Omental fat pad (tissue), 4 donors: ENCODE results near the gene RNF138. TPM values are rescaled to one million over a fixed set of nuclear protein-coding genes. Genes with fewer than 3 reads are reported as not detected.
"Not testable (repeated sequence)": the region's sequence is repeated elsewhere in the genome, so short reads cannot be mapped to it uniquely, and the experiment has no call there.

Source experiments
- ATAC-seq: fragments of 150-250 bp; one replicate; pipeline ENCODE4 v1.9.1; 2016; ENCODE audit warnings: mild to moderate bottlenecking, moderate library complexity; ENCODE audit not compliant: low FRiP score
- DNase-seq: peaks from one replicate; pipeline ENCODE4 v3.0.0-alpha.2; 2019; ENCODE audit warnings: low spot score
- small RNA-seq: library from RNA; depleted of rRNA; stranded (forward); fragments of <200 nt; gene quantifications from one replicate; pipeline ENCODE3, GENCODE V24; 2016
- total RNA-seq, 4 donors: library from RNA; depleted of rRNA; stranded (reverse); fragments of >200 nt; gene quantifications; one replicate each; pipeline ENCODE4 v1.1.0, GENCODE V29; 2016
- TF ChIP-seq, protein P1 (sequence below), 3 donors: fragments of 450-650 bp; IDR thresholded peaks; one replicate each; pipeline ENCODE4 v1.5.1; 2016 to 2017; ENCODE audit warnings: antibody characterized with exemption in 3 of 3, mild to moderate bottlenecking in 3 of 3, moderate library complexity in 2 of 3

The RNF138 gene
- total RNA-seq, 4 donors from 2014 or later, result 13.8 to 38.3 (median 31.7) TPM

DNA sequence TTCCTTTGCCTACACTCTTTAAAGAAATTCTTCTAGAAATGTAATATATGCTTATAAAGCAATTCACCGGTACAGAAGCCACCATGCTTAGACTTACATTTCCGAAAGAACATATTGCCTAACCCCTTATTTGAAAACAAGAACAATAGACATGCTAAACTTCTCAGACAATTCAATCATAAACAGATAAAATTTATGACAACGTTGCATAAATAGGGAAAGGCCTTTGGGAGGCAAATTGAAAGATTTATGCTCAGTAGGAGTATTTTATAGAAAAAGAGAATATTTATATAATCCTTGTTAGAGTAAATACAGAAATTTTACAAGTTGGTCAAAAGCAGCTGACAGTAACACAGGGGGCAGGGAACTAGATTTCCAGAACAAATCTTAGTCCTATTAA is 82.0 kb downstream of the RNF138 start:
- no peak for ATAC-seq
- no peak for DNase-seq
- TF ChIP-seq, protein P1, sequence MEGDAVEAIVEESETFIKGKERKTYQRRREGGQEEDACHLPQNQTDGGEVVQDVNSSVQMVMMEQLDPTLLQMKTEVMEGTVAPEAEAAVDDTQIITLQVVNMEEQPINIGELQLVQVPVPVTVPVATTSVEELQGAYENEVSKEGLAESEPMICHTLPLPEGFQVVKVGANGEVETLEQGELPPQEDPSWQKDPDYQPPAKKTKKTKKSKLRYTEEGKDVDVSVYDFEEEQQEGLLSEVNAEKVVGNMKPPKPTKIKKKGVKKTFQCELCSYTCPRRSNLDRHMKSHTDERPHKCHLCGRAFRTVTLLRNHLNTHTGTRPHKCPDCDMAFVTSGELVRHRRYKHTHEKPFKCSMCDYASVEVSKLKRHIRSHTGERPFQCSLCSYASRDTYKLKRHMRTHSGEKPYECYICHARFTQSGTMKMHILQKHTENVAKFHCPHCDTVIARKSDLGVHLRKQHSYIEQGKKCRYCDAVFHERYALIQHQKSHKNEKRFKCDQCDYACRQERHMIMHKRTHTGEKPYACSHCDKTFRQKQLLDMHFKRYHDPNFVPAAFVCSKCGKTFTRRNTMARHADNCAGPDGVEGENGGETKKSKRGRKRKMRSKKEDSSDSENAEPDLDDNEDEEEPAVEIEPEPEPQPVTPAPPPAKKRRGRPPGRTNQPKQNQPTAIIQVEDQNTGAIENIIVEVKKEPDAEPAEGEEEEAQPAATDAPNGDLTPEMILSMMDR (IDR thresholded peaks at IDR 0.05), result no peak

- DNase-seq (no peak), ATAC-seq (no peak)
- TF ChIP-seq, protein P1 (IDR thresholded peaks at IDR 0.05), result no peak
Measured at GRCh38 chr18:32174719-32175118, 83.0 kb downstream of the RNF138 start.

- TF ChIP-seq, protein P1 (IDR thresholded peaks at IDR 0.05), result no peak
- ATAC-seq (no peak), DNase-seq (no peak)
Measured at GRCh38 chr18:32175265-32175664, 83.6 kb downstream of the RNF138 start.

DNA sequence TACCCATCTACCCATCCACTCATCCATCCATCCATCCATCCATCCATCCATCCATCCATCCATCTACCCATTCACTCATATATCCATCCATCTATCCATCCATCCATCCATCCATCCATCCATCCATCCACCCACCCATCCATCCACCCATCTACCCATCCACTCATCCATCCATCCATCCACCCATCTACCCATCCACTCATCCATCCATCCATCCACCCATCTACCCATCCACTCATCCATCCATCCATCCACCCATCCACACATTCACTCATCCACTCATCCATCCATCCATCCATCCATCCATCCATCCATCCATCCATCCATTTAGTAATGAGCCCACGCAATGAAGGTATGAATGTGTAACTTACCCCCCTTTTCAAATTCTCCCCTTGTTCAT is 85.1 kb downstream of the RNF138 start:
- not testable (repeated sequence) for ATAC-seq

DNA sequence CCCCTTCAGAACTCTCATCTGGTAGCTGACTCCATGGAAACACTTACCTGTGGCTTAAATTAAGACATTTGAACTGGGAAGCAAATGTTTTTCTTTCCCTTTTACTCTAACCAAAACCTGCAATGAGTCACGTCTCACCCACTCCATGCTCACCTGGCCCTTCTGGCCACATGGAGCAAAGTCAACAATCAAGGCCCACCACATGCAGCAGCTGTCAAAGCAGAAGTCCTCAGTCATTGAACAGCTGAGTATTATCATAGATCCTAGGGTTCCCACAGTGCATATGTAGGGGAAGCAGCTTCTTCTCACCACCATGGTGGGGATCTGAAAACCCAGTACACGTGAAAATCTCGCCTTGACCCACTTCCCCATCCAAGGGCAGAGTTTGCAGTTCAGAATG is 85.9 kb downstream of the RNF138 start:
- DNase-seq (no peak), ATAC-seq (no peak)
- TF ChIP-seq, protein P1 (IDR thresholded peaks at IDR 0.05), result no peak

More for the DNA sequence above, 85.1 kb downstream of the RNF138 start:
- not testable (repeated sequence) for DNase-seq

Small RNA genes lying within 50 kb of the gene (small RNA-seq; reads per million reads assigned to genes)
- gene RNA5SP453, result 0.64 reads per million

Other genes with a start within 250 kb of the RNF138 start
- gene TRAPPC8, start 148.7 kb upstream of the RNF138 start, total RNA-seq, result 10 to 100 TPM; 36.2 to 45.7 (median 36.9) TPM
- 10 to 100 TPM in 2 of 4 donors, 1 to 10 TPM in 2; 7.3 to 24.3 (median 14.0) TPM for gene RNF125, start 73.0 kb upstream of the RNF138 start, total RNA-seq
- under 1 TPM in 1 of 4 donors, not detected in 3; 0.32 TPM for gene MEP1B, start 98.2 kb downstream of the RNF138 start, total RNA-seq